HG02610 (cell line): ENCODE data around the gene TDRD7.

Experiments
- ATAC-seq: cut with Tn5 transposase; IDR thresholded peaks from one replicate; pipeline ENCODE4 v1.9.1; 2021; ENCODE audit warnings: mild to moderate bottlenecking, moderate library complexity; ENCODE audit not compliant: unreplicated experiment

TDRD7 gene

GRCh38 chr9:97502984-97503861, 91.3 kb downstream of the TDRD7 start:
- no peak for ATAC-seq

- no peak for ATAC-seq
Observed at GRCh38 chr9:97503862-97504210, 91.9 kb downstream of the TDRD7 start.

GRCh38 chr9:97504381-97505216, 92.7 kb downstream of the TDRD7 start:
- ATAC-seq = no peak

- no peak for ATAC-seq
Observed at GRCh38 chr9:97505845-97506244, 93.9 kb downstream of the TDRD7 start.

- no peak for ATAC-seq
Observed at GRCh38 chr9:97506306-97506705, 94.4 kb downstream of the TDRD7 start.

GRCh38 chr9:97506787-97507186, 94.9 kb downstream of the TDRD7 start:
- ATAC-seq = no peak

GRCh38 chr9:97507428-97507984, 95.6 kb downstream of the TDRD7 start:
- ATAC-seq = no peak

- no peak for ATAC-seq
Observed at GRCh38 chr9:97508852-97509251, 97.0 kb downstream of the TDRD7 start.

- ATAC-seq = peak; percentile 81
Observed at GRCh38 chr9:97510797-97511654, 99.1 kb downstream of the TDRD7 start.

GRCh38 chr9:97511655-97512427, 99.9 kb downstream of the TDRD7 start:
- peak; percentile 3 for ATAC-seq

GRCh38 chr9:97512966-97513560, 101.2 kb downstream of the TDRD7 start:
- no peak for ATAC-seq

GRCh38 chr9:97514531-97514930, 102.6 kb downstream of the TDRD7 start:
- ATAC-seq = no peak

- ATAC-seq = no peak
Observed at GRCh38 chr9:97515662-97516061, 103.8 kb downstream of the TDRD7 start.

- ATAC-seq = no peak
Observed at GRCh38 chr9:97516111-97516510, 104.2 kb downstream of the TDRD7 start.

GRCh38 chr9:97517331-97518089, 105.6 kb downstream of the TDRD7 start:
- no peak for ATAC-seq

GRCh38 chr9:97518166-97518908, 106.4 kb downstream of the TDRD7 start:
- no peak for ATAC-seq

- ATAC-seq = no peak
Observed at GRCh38 chr9:97518909-97519307, 107.0 kb downstream of the TDRD7 start.

GRCh38 chr9:97519441-97519970, 107.6 kb downstream of the TDRD7 start:
- no peak for ATAC-seq
